SK-N-SH treated with all-trans-retinoic acid at 6 μM for 48 hours (cell line): ENCODE measurements around the gene LRRK1.

Experiments used
- ATAC-seq: fragments of 200-7000 bp; cut with Tn5 transposase; 3 replicates; pipeline ENCODE4 v1.9.1; 2020; ENCODE audit warnings: mild to moderate bottlenecking, moderate library complexity
- ARNTL ChIP-seq: fragments of 450-650 bp; formaldehyde crosslinking; IDR thresholded peaks from 2 replicates; pipeline ENCODE4 v1.5.0; 2020; ENCODE audit warnings: low read depth, mild to moderate bottlenecking, moderate library complexity, borderline replicate concordance
- BACH2 ChIP-seq: fragments of 250-450 bp; sonication (Bioruptor Pico); IDR thresholded peaks from 2 replicates; pipeline ENCODE4 v1.9.0; 2021; ENCODE audit warnings: mild to moderate bottlenecking, borderline replicate concordance
- CREB5 ChIP-seq: fragments of 250-450 bp; sonication (Bioruptor Pico); IDR thresholded peaks from 2 replicates; pipeline ENCODE4 v1.5.1; 2020; ENCODE audit warnings: low read depth, mild to moderate bottlenecking, moderate library complexity
- CSDC2 ChIP-seq: fragments of 250-450 bp; sonication (Bioruptor Pico); IDR thresholded peaks from 2 replicates; pipeline ENCODE4 v1.5.0; 2020; ENCODE audit warnings: mild to moderate bottlenecking, moderate library complexity
- CSRNP3 ChIP-seq: fragments of 250-450 bp; sonication (Bioruptor Pico); IDR thresholded peaks from 2 replicates; pipeline ENCODE4 v1.5.1; 2021; ENCODE audit warnings: mild to moderate bottlenecking, moderate library complexity
- ESRRG ChIP-seq: fragments of 250-450 bp; sonication (Bioruptor Pico); IDR thresholded peaks from 2 replicates; pipeline ENCODE4 v1.6.1; 2021; ENCODE audit warnings: mild to moderate bottlenecking
- GLIS3 ChIP-seq: fragments of 250-450 bp; sonication (Bioruptor Pico); IDR thresholded peaks from 2 replicates; pipeline ENCODE4 v1.5.0; 2020; ENCODE audit warnings: mild to moderate bottlenecking, moderate library complexity
- ISL1 ChIP-seq: fragments of 250-450 bp; sonication (Bioruptor Pico); IDR thresholded peaks from 2 replicates; pipeline ENCODE4 v2.1.2; 2022; ENCODE audit warnings: mild to moderate bottlenecking, moderate library complexity
- OSR1 ChIP-seq: fragments of 250-450 bp; sonication (Bioruptor Pico); IDR thresholded peaks from 2 replicates; pipeline ENCODE4 v1.8.0; 2022; ENCODE audit warnings: moderate library complexity, mild to moderate bottlenecking, inconsistent platforms
- PATZ1 ChIP-seq: fragments of 250-450 bp; sonication (Bioruptor Pico); IDR thresholded peaks from 2 replicates; pipeline ENCODE4 v1.8.0; 2020; ENCODE audit warnings: mild to moderate bottlenecking, moderate library complexity, borderline replicate concordance
- PPARA ChIP-seq: fragments of 250-450 bp; sonication (Bioruptor Pico); IDR thresholded peaks from 2 replicates; pipeline ENCODE4 v1.5.0; 2020; ENCODE audit warnings: mild to moderate bottlenecking, borderline replicate concordance
- RARB ChIP-seq: fragments of 250-450 bp; sonication (Bioruptor Pico); IDR thresholded peaks from 2 replicates; pipeline ENCODE4 v1.8.0; 2021; ENCODE audit warnings: mild to moderate bottlenecking, moderate library complexity
- SNAI2 ChIP-seq: fragments of 250-450 bp; sonication (Bioruptor Pico); IDR thresholded peaks from 2 replicates; pipeline ENCODE4 v1.5.0; 2020; ENCODE audit warnings: mild to moderate bottlenecking, moderate library complexity
- TCF4 ChIP-seq: fragments of 250-450 bp; sonication (Bioruptor Pico); IDR thresholded peaks from 2 replicates; pipeline ENCODE4 v1.8.0; 2021; ENCODE audit warnings: mild to moderate bottlenecking, moderate library complexity, borderline replicate concordance
- TOX ChIP-seq: fragments of 250-450 bp; sonication (Bioruptor Pico); IDR thresholded peaks from 2 replicates; pipeline ENCODE4 v1.8.0; 2021; ENCODE audit warnings: mild to moderate bottlenecking, moderate library complexity, borderline replicate concordance
- ZC3H10 ChIP-seq: fragments of 250-450 bp; sonication (Bioruptor Pico); IDR thresholded peaks from 2 replicates; pipeline ENCODE4 v1.5.1; 2021; ENCODE audit warnings: mild to moderate bottlenecking, moderate library complexity
- ZFP3 ChIP-seq: fragments of 250-450 bp; sonication (Bioruptor Pico); IDR thresholded peaks from 2 replicates; pipeline ENCODE4 v1.5.0; 2020; ENCODE audit warnings: mild to moderate bottlenecking, moderate library complexity
- ZFP30 ChIP-seq: fragments of 450-650 bp; formaldehyde crosslinking; IDR thresholded peaks from 2 replicates; pipeline ENCODE4 v1.5.0; 2022; ENCODE audit warnings: mild to moderate bottlenecking, moderate library complexity
- ZNF565 ChIP-seq: fragments of 450-650 bp; formaldehyde crosslinking; conservative IDR thresholded peaks from 2 replicates; pipeline ENCODE4 v1.5.0; 2020; ENCODE audit warnings: low read depth, mild to moderate bottlenecking, moderate library complexity
- ZNF70 ChIP-seq: fragments of 450-650 bp; formaldehyde crosslinking; IDR thresholded peaks from 2 replicates; pipeline ENCODE4 v1.5.0; 2020; ENCODE audit warnings: mild to moderate bottlenecking, moderate library complexity
- ZNF8 ChIP-seq: fragments of 450-650 bp; formaldehyde crosslinking; IDR thresholded peaks from 2 replicates; pipeline ENCODE4 v1.5.0; 2020; ENCODE audit warnings: mild to moderate bottlenecking, moderate library complexity

The LRRK1 gene

GRCh38 chr15:100986158-100986896, 67.2 kb downstream of the LRRK1 start:
- no peak for TF ChIP-seq CREB5 (CRISPR knock-in tag)
- no peak for TF ChIP-seq SNAI2
- TF ChIP-seq GLIS3 (CRISPR knock-in tag): no peak
- no peak for TF ChIP-seq ESRRG (CRISPR knock-in tag)
- TF ChIP-seq CSRNP3 (CRISPR knock-in tag): no peak
- TF ChIP-seq TCF4: no peak
- no peak for TF ChIP-seq ZFP30 (CRISPR knock-in tag)
- no peak for TF ChIP-seq TOX (CRISPR knock-in tag)
- no peak for TF ChIP-seq CSDC2 (CRISPR knock-in tag)
- no peak for ATAC-seq

GRCh38 chr15:100987143-100987542, 68.0 kb downstream of the LRRK1 start:
- no peak for ATAC-seq

GRCh38 chr15:100988297-100988696, 69.1 kb downstream of the LRRK1 start:
- no peak for ATAC-seq
- TF ChIP-seq BACH2 (CRISPR knock-in tag): no peak
- TF ChIP-seq ZC3H10 (CRISPR knock-in tag): no peak
- no peak for TF ChIP-seq ZFP3 (CRISPR knock-in tag)
- TF ChIP-seq PPARA (CRISPR knock-in tag): no peak
- TF ChIP-seq CREB5 (CRISPR knock-in tag): no peak
- no peak for TF ChIP-seq PATZ1 (CRISPR knock-in tag)
- no peak for TF ChIP-seq ESRRG (CRISPR knock-in tag)
- no peak for TF ChIP-seq TCF4
- TF ChIP-seq ISL1 (CRISPR knock-in tag): no peak
- TF ChIP-seq ARNTL: no peak

More at GRCh38 chr15:100987143-100987542, 68.0 kb downstream of the LRRK1 start:
- TF ChIP-seq ZFP30 (CRISPR knock-in tag) (no peak), CSRNP3 (CRISPR knock-in tag) (no peak), BACH2 (CRISPR knock-in tag) (no peak), ZNF70 (CRISPR knock-in tag) (no peak), SNAI2 (no peak), TOX (CRISPR knock-in tag) (no peak), ZFP3 (CRISPR knock-in tag) (no peak), ARNTL (no peak), GLIS3 (CRISPR knock-in tag) (no peak), CREB5 (CRISPR knock-in tag) (no peak), ZNF565 (CRISPR knock-in tag) (no peak), TCF4 (no peak), CSDC2 (CRISPR knock-in tag) (no peak), ZNF8 (CRISPR knock-in tag) (no peak), OSR1 (no peak), PATZ1 (CRISPR knock-in tag) (no peak), ESRRG (CRISPR knock-in tag) (no peak), ISL1 (CRISPR knock-in tag) (no peak), ZC3H10 (CRISPR knock-in tag) (no peak), RARB (CRISPR knock-in tag) (no peak)
